Choroid plexus epithelial cell (primary cell): ENCODE measurements around the gene UHRF1.

Experiments used
- DNase-seq: peaks from one replicate; pipeline ENCODE4 v3.0.0-alpha.2; 2010; ENCODE audit warnings: low read depth
- H3K4me3 ChIP-seq: 2 replicates; pipeline ENCODE4 v1.5.1; 2011; ENCODE audit warnings: low read depth, mild to moderate bottlenecking, control low read depth, low read length, moderate library complexity
- CTCF ChIP-seq: conservative IDR thresholded peaks from 2 replicates; pipeline ENCODE4 v1.5.1; 2011; ENCODE audit warnings: low read depth, mild to moderate bottlenecking, control low read depth, inconsistent platforms, low read length, moderate library complexity

UHRF1 gene

GRCh38 chr19:4977299-4978174 is 68.2 kb downstream of the UHRF1 start:
- peak; percentile 94 for DNase-seq
- no peak overlapping the region for H3K4me3 ChIP-seq
- TF ChIP-seq CTCF, result no peak

GRCh38 chr19:4979211-4979807 is 70.0 kb downstream of the UHRF1 start:
- TF ChIP-seq CTCF, result no peak
- no peak overlapping the region for H3K4me3 ChIP-seq
- DNase-seq, result no peak

GRCh38 chr19:4980067-4980466 is 70.8 kb downstream of the UHRF1 start:
- no peak for DNase-seq
- H3K4me3 ChIP-seq, result no peak overlapping the region
- TF ChIP-seq CTCF, result no peak

GRCh38 chr19:4980838-4981680 is 71.8 kb downstream of the UHRF1 start:
- no peak overlapping the region for H3K4me3 ChIP-seq
- TF ChIP-seq CTCF, result no peak
- DNase-seq, result no peak

GRCh38 chr19:4981681-4981958 is 72.3 kb downstream of the UHRF1 start:
- no peak for DNase-seq
- TF ChIP-seq CTCF, result no peak
- no peak overlapping the region for H3K4me3 ChIP-seq

- no peak overlapping the region for H3K4me3 ChIP-seq
- DNase-seq, result no peak
- TF ChIP-seq CTCF, result no peak
Measured at GRCh38 chr19:4983346-4984105, 74.2 kb downstream of the UHRF1 start.
